ENCODE measurements around the gene ADAM19. TPM values are rescaled to one million over a fixed set of nuclear protein-coding genes. Genes with fewer than 3 reads are reported as not detected.

The ADAM19 gene
- total and polyA plus RNA-seq, 2 of the 4 experiments (the other 2 are of a cell fraction) = 35.5 to 49.2 TPM

- TF ChIP-seq RCOR1 (IDR thresholded peaks at IDR 0.05; ENCODE audit: insufficient replicate concordance, low read length) = no peak
- TF ChIP-seq RAD21 (IDR thresholded peaks at IDR 0.05; ENCODE audit: low read length) = no peak
Observed at GRCh38 chr5:157611571-157612476, 36.2 kb upstream of the ADAM19 start (continued).

- peaks cover 12% of the 10 kb centered on the region for H3K9me1 ChIP-seq (ENCODE audit: insufficient read depth, low read length)
- no peak for TF ChIP-seq RFX5 (IDR thresholded peaks at IDR 0.05; ENCODE audit: low read depth, low read length)
- TF ChIP-seq CEBPB (IDR thresholded peaks at IDR 0.05; ENCODE audit: low read depth, low read length) = no peak
- no peak for TF ChIP-seq POLR2A (IDR thresholded peaks at IDR 0.05; ENCODE audit: low read depth, low read length)
- TF ChIP-seq, protein P1, sequence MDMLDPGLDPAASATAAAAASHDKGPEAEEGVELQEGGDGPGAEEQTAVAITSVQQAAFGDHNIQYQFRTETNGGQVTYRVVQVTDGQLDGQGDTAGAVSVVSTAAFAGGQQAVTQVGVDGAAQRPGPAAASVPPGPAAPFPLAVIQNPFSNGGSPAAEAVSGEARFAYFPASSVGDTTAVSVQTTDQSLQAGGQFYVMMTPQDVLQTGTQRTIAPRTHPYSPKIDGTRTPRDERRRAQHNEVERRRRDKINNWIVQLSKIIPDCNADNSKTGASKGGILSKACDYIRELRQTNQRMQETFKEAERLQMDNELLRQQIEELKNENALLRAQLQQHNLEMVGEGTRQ (IDR thresholded peaks at IDR 0.05; ENCODE audit: low read depth, low read length) = no peak
- TF ChIP-seq CHD1 (IDR thresholded peaks at IDR 0.05; ENCODE audit: low read depth, low read length) = no peak
- TF ChIP-seq, protein P2, sequence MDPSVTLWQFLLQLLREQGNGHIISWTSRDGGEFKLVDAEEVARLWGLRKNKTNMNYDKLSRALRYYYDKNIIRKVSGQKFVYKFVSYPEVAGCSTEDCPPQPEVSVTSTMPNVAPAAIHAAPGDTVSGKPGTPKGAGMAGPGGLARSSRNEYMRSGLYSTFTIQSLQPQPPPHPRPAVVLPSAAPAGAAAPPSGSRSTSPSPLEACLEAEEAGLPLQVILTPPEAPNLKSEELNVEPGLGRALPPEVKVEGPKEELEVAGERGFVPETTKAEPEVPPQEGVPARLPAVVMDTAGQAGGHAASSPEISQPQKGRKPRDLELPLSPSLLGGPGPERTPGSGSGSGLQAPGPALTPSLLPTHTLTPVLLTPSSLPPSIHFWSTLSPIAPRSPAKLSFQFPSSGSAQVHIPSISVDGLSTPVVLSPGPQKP (IDR thresholded peaks at IDR 0.05; ENCODE audit: borderline replicate concordance, low read depth, low read length) = no peak
- TF ChIP-seq FOS (IDR thresholded peaks at IDR 0.05; ENCODE audit: low read depth, low read length) = no peak
- no peak for TF ChIP-seq NFE2L2 (IDR thresholded peaks at IDR 0.05; ENCODE audit: low read depth, low read length)
- no peak for TF ChIP-seq CTCF (conservative IDR thresholded peaks at IDR 0.05; ENCODE audit: low read depth, low read length)
- TF ChIP-seq BHLHE40 (IDR thresholded peaks at IDR 0.05; ENCODE audit: low read depth, low read length) = no peak
- no peak for TF ChIP-seq MXI1 (IDR thresholded peaks at IDR 0.05; ENCODE audit: borderline replicate concordance, low read depth, low read length)
Observed at GRCh38 chr5:157610990-157611389, 35.4 kb upstream of the ADAM19 start.

More at GRCh38 chr5:157610990-157611389, 35.4 kb upstream of the ADAM19 start:
- Histone ChIP-seq H3K18ac (ENCODE audit: low read depth, low read length) (no peak overlapping the region; the same call in 1 of the 2 replicates), H3K4me3 (ENCODE audit: insufficient read depth, low read depth, low read length) (no peak overlapping the region), H2AK9ac (replicated peaks; ENCODE audit: low read depth, low read length, poor library complexity) (no peak overlapping the region), H4K5ac (ENCODE audit: low read depth, low read length) (no peak overlapping the region), H3K56ac (ENCODE audit: extremely low read depth, insufficient read depth, low read length) (no peak overlapping the region), H3K36me3 (ENCODE audit: control insufficient read depth, insufficient read depth, low read length) (no peaks in the 10 kb centered on the region), H4K20me1 (ENCODE audit: insufficient read depth, low read length) (no peaks in the 10 kb centered on the region), H3K23ac (ENCODE audit: low read depth, low read length) (no peak overlapping the region), H2AFZ (replicated peaks; ENCODE audit: low read length, poor library complexity) (peak overlapping the region; percentile 12), H3K9me3 (ENCODE audit: control insufficient read depth, insufficient read depth, low read length) (no peaks in the 10 kb centered on the region), H3K79me1 (ENCODE audit: low read depth in 1 of 2, low read length in 2 of 2) (no peaks in the 10 kb centered on the region; a peak in 1 of 4 replicates), H2BK5ac (ENCODE audit: low read depth, low read length, poor library complexity, severe bottlenecking) (no peak overlapping the region), H3K4me1 (ENCODE audit: control insufficient read depth, insufficient read depth, low read length) (peaks cover 10% of the 10 kb centered on the region), H2AK5ac (ENCODE audit: low read depth, low read length) (no peak overlapping the region), H3K27me3 (ENCODE audit: control insufficient read depth, insufficient read depth, low read length) (no peaks in the 10 kb centered on the region), H2BK15ac (ENCODE audit: low read depth, low read length) (no peak overlapping the region), H4K91ac (ENCODE audit: insufficient read depth, low read depth, low read length) (no peak overlapping the region; the same call in 1 of the 2 replicates), H3K4ac (ENCODE audit: low read depth, low read length) (no peak overlapping the region), H2BK20ac (ENCODE audit: low read depth, low read length) (no peak overlapping the region), H4K8ac (ENCODE audit: low read depth in 2 of 2, low read length in 2 of 2) (no peak overlapping the region), H3K27ac (ENCODE audit: insufficient read depth, low read length) (no peak overlapping the region), H2BK120ac (ENCODE audit: low read depth, low read length) (peak overlapping the region; percentile 33; the same call in 1 of the 2 replicates), H3K9ac (ENCODE audit: low read depth, low read length) (no peak overlapping the region), H3K4me2 (ENCODE audit: low read depth, low read length) (no peak overlapping the region), H3K14ac (replicated peaks; ENCODE audit: low read depth, low read length) (no peak overlapping the region)
- DNase-seq = no peak
- BruUV-seq (replicated peaks) = no TSS peak
- no CpG with 5 or more reads among the region's 5 CpGs for WGBS, 2 experiments (ENCODE audit: extremely low coverage in 2 of 2, insufficient read length in 1 of 2)
- ATAC-seq (ENCODE audit: low read depth) = no peak
- in situ Hi-C loops (cut with MboI; ENCODE audit: low sequenced_read_pairs) = no loop called here
- ChIA-PET CTCF (no interaction called here), POLR2A (ENCODE audit: unreplicated experiment) (no interaction called here)
- dilution Hi-C loops (cut with HindIII; ENCODE audit: low sequenced_read_pairs, unreplicated experiment) = no loop called here
- intact Hi-C loops (cut with micrococcal nuclease) = no loop called here
